Heart left ventricle (tissue), 16 donors: ENCODE results near the gene MGAT3. TPM values are rescaled to one million over a fixed set of nuclear protein-coding genes. Genes with fewer than 3 reads are reported as not detected.

Experiments
- ATAC-seq, 4 donors: fragments of 200-7000 bp; cut with Tn5 transposase; one replicate each; pipeline ENCODE4 v1.9.1; 2020 to 2022; ENCODE audit warnings: moderate library complexity in 4 of 4, mild to moderate bottlenecking in 3 of 4, moderate number of reproducible peaks in 1 of 4
- DNase-seq, 5 donors: peaks; one replicate each; pipeline ENCODE4 v3.0.0-alpha.2; 2020
- H3K27ac ChIP-seq, 12 donors: fragments of 200-600 bp; sonication (generic) in 4 of 12; one replicate each; pipeline versions ENCODE4 v1.5.0 to v1.8.0; 2016 to 2022; ENCODE audit warnings: mild to moderate bottlenecking in 2 of 12
- H3K27me3 ChIP-seq, 9 donors: fragments of 200-600 bp; sonication (generic) in 2 of 9; one replicate each; pipeline versions ENCODE4 v1.5.1 to v1.8.0; 2016 to 2022; ENCODE audit warnings: mild to moderate bottlenecking in 3 of 9
- H3K36me3 ChIP-seq, 9 donors: fragments of 200-600 bp; sonication (generic) in 2 of 9; one replicate each; pipeline versions ENCODE4 v1.5.0 to v1.8.0; 2018 to 2022; ENCODE audit warnings: mild to moderate bottlenecking in 2 of 9
- H3K4me1 ChIP-seq, 12 donors: fragments of 200-600 bp; sonication (generic) in 4 of 12; one replicate each; pipeline versions ENCODE4 v1.5.0 to v1.8.0; 2016 to 2022; ENCODE audit warnings: mild to moderate bottlenecking in 3 of 12
- H3K4me3 ChIP-seq, 12 donors: fragments of 200-600 bp; sonication (generic) in 4 of 12; one replicate each; pipeline versions ENCODE4 v1.5.0 to v1.8.0; 2017 to 2022; ENCODE audit warnings: mild to moderate bottlenecking in 9 of 12, moderate library complexity in 4 of 12
- H3K9me3 ChIP-seq, 12 donors: fragments of 200-600 bp; sonication (generic) in 4 of 12; one replicate each; pipeline versions ENCODE4 v1.5.0 to v1.8.0; 2016 to 2022; ENCODE audit warnings: mild to moderate bottlenecking in 1 of 12
- CTCF ChIP-seq, 12 donors: fragments of 200-600 bp; sonication (generic) in 4 of 12; IDR thresholded peaks; one replicate each; pipeline versions ENCODE4 v1.5.0 to v1.8.0; 2018 to 2022; ENCODE audit warnings: antibody characterized with exemption in 12 of 12, mild to moderate bottlenecking in 5 of 12
- POLR2A ChIP-seq, 2 donors: fragments of 450-650 bp; IDR thresholded peaks; one replicate each; pipeline ENCODE4 v1.6.1; 2017; ENCODE audit warnings: antibody characterized with exemption in 2 of 2, mild to moderate bottlenecking in 2 of 2, moderate library complexity in 2 of 2
- WGBS, 4 donors: extraction: QIAGEN DNeasy Blood & Tissue Kit in 2 of 4; methylation state at CpG; one replicate each; pipeline versions ENCODE4 v1.1.5 to v1.1.7; 2013 to 2018; 5-methylcytosine and 5-hydroxymethylcytosine counted together
- intact Hi-C, 10 donors: fragments of 100-400 bp; cut with DNase I; formaldehyde crosslinking; loops; one replicate each; pipeline versions ENCODE4 v1.11.1 to v1.14.2; 2022
- polyA plus RNA-seq, 2 donors: library from polyadenylated mRNA; stranded (reverse); fragments of 200-250 nt; gene quantifications; one replicate each; pipeline ENCODE4 v1.2.3, GENCODE V29; 2013
- total RNA-seq, 9 donors: library from RNA; depleted of rRNA in 2 of 9; stranded (reverse); fragments of >200 nt in 2 of 9; fragmentation: NEBNext Ultra II Directional in 3 of 9; extraction: Animal tissue kit (Norgen Biotek cat#: 25700) in 3 of 9; gene quantifications; one replicate each; pipeline versions ENCODE4 v1.1.0 to v1.2.4, GENCODE V29; 2016 to 2023
- donor health status: ischemic (EF 13 %, LVEDD 7.1; RV severe dilation, severe dysfunction).
- donor health status: healthy with polysubstance abuse.
- donor health status: DM: no; HTN: yes; CAD: no.
- donor health status: DM: no; HTN: no; CAD: no.
- donor health status: ischemic (EF 25% LVEDD 6.9; RV normal size, moderate dysfunction).
- donor health status: ischemic (EF 25% LVEDD 5.7; RV mildly dilated, moderate dysfunction).
- donor health status: healthy.
- donor health status: DM: yes; HTN: yes; CAD: no.
- donor health status: ischemic (EF 35%, LVEDD 5.7; RV mildly dilated, moderate dysfunction).
- donor health status: nonischemic (EF 11% LVEDD 7.7; RV severe dilation, severe dysfunction).
- donor health status: DM: yes; HTN: yes; CAD: no.
- donor health status: PGD.
- donor health status: ischemic (EF 29% LVEDD 5.4; RV normal size, mild dysfunction).
- donor health status: nonischemic (EF 23%, LVEDD 6.1; RV moderate dilation, normal function).

MGAT3 gene
- total and polyA plus RNA-seq, 11 donors: 2.2 to 9.9 (median 4.4) TPM

- 75 to 86% (median 82%) methylated on average over 12 to 13 of the region's 13 CpGs for WGBS, 4 donors
- DNase-seq (no peak), ATAC-seq (no peak)
- peak overlapping the region in 5 of 12 donors; percentile 1 to 73 (median 37) for H3K27ac ChIP-seq
- peaks cover 4 to 48% (median 17%) of the 10 kb centered on the region in 12 donors for H3K4me1 ChIP-seq
- H3K36me3 ChIP-seq: no peaks in the 10 kb centered on the region
- intact Hi-C loops: no loop called here
- H3K9me3 ChIP-seq: no peaks in the 10 kb centered on the region
- no peak overlapping the region for H3K4me3 ChIP-seq
- TF ChIP-seq CTCF (IDR thresholded peaks at IDR 0.05): no peak
- no peak for TF ChIP-seq POLR2A (IDR thresholded peaks at IDR 0.05)
- no peaks in the 10 kb centered on the region for H3K27me3 ChIP-seq
These were observed 19.9 kb downstream of the MGAT3 start for GRCh38 chr22:39476664-39477063.

- intact Hi-C loops: no loop called here
- no peak for ATAC-seq
- peaks cover 2 to 39% (median 9%) of the 10 kb centered on the region in 12 donors for H3K4me1 ChIP-seq
- no peak for DNase-seq
- H3K27ac ChIP-seq: no peak overlapping the region
- no peak overlapping the region for H3K4me3 ChIP-seq
- H3K27me3 ChIP-seq: no peaks in the 10 kb centered on the region
- no peaks in the 10 kb centered on the region for H3K9me3 ChIP-seq
- H3K36me3 ChIP-seq: no peaks in the 10 kb centered on the region
- TF ChIP-seq CTCF (IDR thresholded peaks at IDR 0.05) (no peak), POLR2A (IDR thresholded peaks at IDR 0.05) (no peak)
- WGBS, 4 donors: 89 to 93% (median 92%) methylated on average over 9 of the region's 9 CpGs
These were observed 20.7 kb downstream of the MGAT3 start for GRCh38 chr22:39477542-39477941.

- TF ChIP-seq POLR2A (IDR thresholded peaks at IDR 0.05) (no peak), CTCF (IDR thresholded peaks at IDR 0.05) (no peak)
- no peaks in the 10 kb centered on the region for H3K36me3 ChIP-seq
- no peaks in the 10 kb centered on the region for H3K9me3 ChIP-seq
- no peaks in the 10 kb centered on the region for H3K27me3 ChIP-seq
- 43 to 83% (median 67%) methylated on average over 1 to 9 of the region's 9 CpGs for WGBS, 4 donors
- H3K4me3 ChIP-seq: no peak overlapping the region
- H3K4me1 ChIP-seq: peaks cover 0 to 30% (median 4%) of the 10 kb centered on the region in 12 donors
- no peak overlapping the region for H3K27ac ChIP-seq
- peak in 3 of 4 donors; percentile 54 to 66 (median 62) for ATAC-seq
- DNase-seq: no peak
- intact Hi-C loops: no loop called here
These were observed 21.6 kb downstream of the MGAT3 start for GRCh38 chr22:39478441-39478850.

GRCh38 chr22:39479254-39479653 lies 22.4 kb downstream of the MGAT3 start:
- Histone ChIP-seq H3K9me3 (no peaks in the 10 kb centered on the region), H3K27me3 (no peaks in the 10 kb centered on the region), H3K27ac (no peak overlapping the region), H3K36me3 (no peaks in the 10 kb centered on the region), H3K4me3 (no peak overlapping the region), H3K4me1 (peaks cover 0 to 25% (median 2%) of the 10 kb centered on the region in 12 donors)
- intact Hi-C loops: no loop called here
- 85 to 96% (median 87%) methylated on average over 3 of the region's 3 CpGs for WGBS, 4 donors
- TF ChIP-seq POLR2A (IDR thresholded peaks at IDR 0.05) (no peak), CTCF (IDR thresholded peaks at IDR 0.05) (no peak)
- ATAC-seq: no peak
- no peak for DNase-seq
